ENCODE data around the gene NAPSA.
A peak's percentile ranks its signal among the peaks of the same experiment; 100 is the strongest.
"Not testable (repeated sequence)": the region's sequence is repeated elsewhere in the genome, so short reads cannot be mapped to it uniquely, and the experiment has no call there.

The NAPSA gene

DNA sequence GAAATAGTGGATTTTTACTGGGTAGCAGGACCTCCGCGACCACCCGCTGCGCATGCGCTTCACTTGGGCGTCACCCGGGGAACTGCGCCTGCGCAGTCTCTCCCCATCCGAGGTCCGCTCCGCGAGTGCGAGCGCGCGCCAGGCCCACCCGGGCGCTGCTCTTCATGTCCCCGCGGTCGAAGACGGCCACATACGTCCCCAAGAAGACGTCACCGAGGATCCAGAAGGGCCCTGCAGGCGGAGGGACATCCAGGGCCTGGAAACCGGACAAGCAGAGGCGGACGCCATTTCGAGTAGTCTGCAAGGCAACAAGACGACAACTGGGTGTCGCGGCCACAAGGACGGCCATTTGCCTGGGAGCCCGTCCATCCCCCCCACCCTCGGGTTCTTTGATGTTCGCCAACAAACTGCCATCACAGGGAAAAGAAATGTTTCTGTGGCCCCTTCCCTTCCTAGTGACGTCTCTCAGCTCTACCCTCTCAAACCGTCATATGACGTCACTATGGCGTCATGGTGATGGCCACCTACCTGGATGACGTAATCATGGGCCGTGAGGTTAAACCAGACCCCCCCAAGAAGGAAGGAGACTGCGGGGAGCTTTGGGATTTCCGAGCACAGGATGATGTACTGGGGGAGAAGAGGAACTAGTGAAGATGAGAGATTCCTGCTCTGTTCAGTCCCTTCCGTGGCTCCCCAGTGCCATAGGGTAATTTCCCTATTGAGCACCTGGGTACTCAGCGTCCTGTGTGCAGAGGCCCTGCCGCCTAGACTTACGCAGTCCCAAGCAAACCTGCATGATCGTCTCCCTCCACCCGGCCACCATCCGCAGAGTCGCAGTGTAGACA lies 6.7 kb downstream of the NAPSA start:
- DNase-seq (ENCODE audit: low read depth), result peak; percentile 71

DNA sequence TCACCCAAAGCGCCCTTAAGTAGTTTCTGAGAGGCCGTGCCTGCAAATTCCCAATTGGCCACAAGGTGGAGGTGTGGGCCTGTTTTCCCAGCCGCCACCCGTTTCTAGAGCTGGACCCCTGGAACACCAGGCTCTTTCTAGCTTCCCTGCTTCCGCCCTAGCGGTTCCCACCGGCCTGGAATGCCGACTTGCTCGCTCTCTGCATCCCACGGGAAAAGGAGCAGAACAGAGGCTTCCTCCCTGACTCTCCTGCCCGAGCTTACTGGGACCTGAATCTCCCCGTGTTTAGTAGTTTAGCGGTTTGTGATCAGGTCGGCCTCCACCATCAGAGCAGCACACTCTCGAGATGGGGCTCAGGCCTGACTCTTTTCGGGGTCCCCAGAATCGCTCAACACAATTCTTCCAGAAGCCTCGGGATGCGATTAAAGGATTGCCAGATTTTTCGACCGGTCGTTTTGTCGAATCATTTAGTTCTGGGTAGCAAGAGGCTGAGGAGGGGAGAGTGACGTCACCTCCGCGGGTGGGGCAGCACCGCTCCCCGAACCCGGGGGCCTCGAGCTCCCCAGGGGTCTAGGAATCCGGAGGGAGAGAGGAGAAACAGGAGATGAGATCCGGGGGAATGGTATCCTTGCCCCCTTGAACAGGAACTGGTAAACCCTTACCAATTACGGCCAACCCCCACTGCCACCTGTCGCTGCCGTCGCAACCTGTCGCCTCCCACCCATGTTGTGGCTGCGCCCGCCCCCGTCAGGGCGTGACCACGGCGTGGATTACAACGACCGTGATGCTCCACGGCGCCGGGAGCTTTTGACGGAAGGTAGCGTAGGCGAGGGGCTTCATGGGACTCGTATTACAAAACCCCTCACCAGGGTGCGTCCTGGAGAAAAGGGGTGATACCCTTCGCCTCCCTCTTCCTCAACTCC lies 8.0 kb downstream of the NAPSA start:
- DNase-seq (ENCODE audit: low read depth), result peak; percentile 90

DNA sequence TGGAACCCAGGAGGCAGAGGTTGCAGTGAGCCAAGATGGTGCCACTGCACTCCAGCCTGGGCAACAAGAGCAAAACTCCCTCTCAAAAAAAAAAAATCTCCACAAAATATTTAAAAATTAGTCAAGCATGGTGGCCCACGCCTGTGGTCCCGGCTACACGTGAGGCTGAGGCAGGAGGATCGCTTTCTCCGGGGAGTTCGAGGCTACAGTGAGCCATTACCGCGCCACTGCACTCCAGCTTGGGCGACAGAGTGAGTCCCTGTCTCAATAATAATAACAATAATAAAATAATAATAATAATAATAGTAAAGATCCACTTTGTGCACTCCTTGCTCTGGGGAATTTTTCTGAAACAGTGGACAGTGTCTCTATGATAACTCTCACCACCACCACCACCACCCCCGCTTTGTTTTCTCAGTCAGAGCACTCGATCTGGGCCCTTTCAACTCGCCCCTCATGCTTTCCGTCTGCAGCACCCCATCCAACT lies 8.7 kb downstream of the NAPSA start:
- no peak for DNase-seq (ENCODE audit: low read depth)

DNA sequence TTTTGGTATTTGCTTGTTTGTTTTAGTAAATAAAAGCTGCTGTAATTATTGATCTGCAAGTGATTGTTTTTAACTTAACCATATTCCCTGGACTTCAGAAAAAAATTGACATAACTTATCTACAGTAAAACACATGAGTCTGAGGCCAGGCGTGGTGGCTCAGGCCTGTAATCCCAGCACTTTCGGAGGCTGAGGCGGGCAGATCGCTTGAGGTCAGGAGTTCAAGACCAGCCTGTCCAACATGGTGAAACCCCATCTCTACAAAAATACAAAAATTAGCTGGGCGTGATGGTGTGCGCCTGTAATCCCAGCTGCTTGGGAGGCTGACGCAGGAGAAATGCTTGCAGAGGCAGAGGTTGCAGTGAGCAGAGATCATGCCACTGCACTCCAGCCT lies 12.0 kb downstream of the NAPSA start:
- DNase-seq (ENCODE audit: low read depth), result not testable (repeated sequence)

DNA sequence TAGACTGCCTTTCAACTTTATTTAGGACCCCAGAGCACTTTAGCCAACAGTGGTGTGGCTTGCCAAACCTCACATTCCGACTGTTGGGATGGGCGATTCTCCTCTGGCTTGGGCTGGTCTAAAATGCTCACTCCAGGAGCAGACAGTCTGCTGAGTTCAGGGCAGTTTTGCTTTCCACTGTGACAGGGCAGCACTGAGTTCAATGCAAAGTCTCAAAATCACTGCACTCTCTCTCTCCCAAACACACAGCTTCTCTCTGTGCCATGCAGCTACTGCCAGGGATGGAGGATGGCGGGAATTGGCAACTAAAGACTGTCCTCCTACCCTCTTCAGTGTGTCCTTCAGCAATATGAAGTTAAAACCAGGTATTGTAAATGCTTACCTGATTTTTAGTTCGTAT lies 13.2 kb downstream of the NAPSA start:
- DNase-seq (ENCODE audit: low read depth), result no peak

DNA sequence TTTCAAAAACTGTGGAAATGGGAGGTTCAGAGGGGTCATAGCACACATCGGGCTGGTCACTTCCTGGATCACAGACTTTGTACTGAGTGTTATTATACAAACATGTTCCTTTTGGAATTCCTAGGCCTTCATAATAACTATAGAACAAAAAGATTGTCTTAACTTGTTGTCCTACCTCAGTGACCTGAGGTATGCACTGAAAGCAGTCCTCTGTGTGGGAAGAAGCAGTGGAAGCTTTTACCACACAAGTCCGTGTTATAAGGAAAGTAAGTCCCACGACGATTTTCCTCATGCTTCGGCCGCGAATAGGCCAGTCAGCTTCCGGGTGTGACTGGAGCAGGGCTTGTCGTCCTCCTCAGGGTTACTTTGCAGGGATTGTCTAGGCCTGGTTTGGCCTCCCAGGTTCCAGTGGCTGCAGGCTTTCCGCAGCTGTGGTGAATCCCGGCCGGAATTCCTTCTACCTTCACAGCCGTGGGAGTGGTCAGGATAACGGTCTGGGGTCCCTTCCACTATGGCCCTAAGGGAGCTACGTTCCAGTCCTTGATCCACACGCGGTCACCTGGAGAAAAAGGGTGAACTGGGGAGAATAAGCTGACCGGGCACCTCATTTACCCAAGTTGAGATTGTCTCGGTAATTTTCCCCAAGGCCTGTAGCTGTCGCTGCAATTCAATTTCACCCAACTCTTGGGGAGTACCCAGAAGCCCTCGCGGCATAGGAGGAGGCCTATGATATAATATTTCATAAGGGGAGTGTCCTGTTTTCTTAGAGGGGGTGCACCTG lies 16.0 kb downstream of the NAPSA start:
- no peak for DNase-seq (ENCODE audit: low read depth)

DNA sequence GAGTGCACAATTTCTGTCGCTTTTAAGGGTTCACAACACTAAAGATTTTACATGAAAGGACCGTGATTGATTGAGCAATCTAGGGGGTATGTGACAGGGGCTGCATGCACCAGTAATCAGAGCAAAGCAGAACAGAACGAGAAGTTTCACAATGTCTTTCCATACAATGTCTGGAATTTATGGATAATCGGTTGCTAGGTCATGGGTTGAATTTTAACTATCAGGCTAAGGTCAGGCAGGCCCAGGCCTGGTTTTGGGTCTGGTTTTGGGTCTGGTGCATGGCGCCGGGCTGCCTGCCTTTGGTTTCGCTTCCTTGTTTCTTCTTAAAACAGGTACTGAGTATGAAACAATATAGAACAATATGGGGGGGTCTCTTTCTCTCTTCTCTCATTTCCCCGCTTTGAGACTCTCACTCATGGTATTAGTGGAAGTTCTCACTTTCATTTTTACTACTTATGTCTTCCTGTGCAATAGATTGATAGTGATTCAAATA lies 18.3 kb downstream of the NAPSA start:
- not testable (repeated sequence) for DNase-seq (ENCODE audit: low read depth)

DNA sequence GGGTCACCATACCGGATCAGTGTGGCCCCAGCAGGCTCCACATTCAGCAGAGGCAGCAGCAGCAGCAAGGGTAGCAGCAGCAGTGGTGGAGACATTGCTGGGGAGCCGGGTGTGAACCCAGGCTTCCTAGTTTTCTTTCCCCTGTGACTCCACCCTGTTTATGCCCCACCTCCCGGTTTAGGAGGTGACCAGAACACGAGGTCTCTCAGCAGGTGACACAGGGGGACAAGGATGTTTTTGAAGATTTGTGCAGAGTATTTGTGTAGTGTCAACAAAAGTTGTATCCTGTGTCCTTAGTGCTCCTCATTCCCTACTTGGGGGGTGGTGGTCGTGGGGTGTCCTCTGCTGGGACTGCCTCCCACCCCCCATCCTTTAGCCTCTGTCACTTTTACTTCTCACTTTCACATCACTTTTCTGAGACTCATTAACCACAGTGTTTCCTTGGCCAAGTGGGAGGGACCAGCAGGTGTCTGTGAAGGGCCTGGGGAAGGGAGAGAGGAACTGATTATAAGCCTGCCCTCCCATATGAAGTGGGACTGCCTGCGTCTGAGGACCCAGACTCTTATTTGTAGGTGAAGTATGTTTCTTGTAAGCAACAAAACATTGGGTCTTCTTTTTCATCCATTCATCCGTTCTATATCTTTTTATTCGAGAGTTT lies 20.6 kb downstream of the NAPSA start:
- no peak for DNase-seq (ENCODE audit: low read depth)

DNA sequence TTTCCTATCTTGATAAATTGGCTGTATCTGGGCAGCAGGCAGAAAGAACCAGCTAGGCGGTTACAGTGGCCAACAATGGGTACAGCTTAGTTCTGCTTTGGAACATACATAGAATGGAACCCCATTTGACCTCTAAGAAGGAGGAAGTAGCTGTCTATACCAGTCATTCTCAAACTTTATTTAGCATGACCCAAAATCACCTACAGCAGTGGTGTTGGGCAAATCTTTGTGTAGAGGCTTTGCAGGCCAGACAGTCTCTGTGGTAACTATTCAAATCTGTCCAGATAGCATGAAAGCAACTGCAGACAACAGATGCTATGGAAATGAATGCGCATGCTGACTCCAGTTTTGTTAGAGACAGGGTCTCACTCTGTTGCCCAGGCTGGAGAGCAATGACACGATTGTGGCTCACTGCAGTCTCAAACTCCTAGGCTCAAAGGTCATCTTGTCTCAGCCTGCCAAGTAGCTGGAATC lies 24.3 kb downstream of the NAPSA start:
- DNase-seq (ENCODE audit: low read depth), result no peak

DNA sequence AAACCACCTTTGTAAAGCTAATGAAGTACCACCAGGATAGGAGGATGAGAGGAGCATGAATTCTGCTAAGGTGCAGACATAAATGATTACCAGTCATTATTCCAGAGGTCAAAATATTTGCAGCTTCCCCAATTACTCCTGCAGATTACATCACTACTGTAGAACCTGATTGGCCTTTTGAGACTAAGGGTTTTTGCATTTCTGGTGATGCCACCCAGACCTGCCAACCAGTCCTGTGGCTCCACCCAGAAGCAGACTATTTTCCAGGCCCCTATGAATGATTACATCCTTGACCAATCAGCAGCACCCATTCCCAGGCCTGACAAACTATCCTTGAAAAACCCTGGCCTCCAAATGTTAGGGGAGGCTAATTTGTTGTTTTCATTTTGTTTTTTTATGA lies 25.1 kb downstream of the NAPSA start:
- DNase-seq (ENCODE audit: low read depth), result no peak

DNA sequence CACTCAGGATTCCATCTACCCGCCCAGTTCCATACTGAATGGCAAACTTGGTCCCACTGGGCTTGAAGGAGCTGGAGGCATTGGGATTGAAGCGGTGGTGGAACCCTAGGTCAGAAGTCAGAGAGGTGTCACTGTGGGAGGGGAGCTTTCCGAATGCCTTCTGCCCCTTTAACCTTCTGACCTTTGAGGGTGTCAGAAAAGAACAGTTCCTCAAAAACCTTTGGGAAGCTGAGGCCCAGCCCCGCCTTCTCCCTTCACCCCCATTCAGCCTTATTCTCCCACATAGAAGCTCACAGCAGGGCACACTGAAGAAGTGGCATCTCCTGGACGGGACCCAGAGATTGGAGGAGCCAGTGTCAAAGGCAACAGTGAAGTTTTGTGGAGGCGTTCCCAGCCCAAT lies 28.4 kb downstream of the NAPSA start:
- not testable (repeated sequence) for DNase-seq (ENCODE audit: low read depth)

DNA sequence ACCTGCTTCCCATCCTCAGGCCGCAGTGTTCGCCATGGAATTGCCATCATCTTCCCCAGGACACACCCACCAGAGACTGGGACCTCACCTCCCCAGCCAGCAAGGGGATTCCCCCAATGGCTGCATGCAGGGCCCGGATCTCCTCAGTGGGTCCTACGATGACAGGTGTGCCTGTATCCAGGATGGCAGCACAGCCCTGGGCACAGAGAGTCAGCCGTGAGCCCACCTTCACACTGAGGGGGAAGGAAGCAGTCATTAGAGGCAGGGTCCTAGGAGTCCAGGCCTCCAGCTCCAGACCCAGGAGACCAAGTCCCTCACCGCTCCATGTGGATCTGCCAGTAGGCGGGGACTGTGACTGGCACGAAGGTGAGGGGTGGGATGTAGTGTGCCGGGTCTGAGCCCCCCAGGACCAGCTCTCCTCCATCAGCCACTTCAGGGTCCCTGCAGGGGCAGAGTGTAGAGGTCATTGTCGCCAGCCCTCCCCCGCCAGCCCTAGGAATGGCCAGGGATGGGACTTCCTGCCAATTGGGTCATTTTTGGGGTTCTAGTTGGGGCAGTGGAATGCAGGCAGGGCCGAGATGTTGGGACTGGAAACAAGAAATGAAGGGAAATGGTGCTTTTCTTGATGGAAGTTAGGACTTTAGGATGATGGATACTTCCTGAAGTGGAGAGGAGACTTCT lies 30.6 kb downstream of the NAPSA start:
- no peak for DNase-seq (ENCODE audit: low read depth)

DNA sequence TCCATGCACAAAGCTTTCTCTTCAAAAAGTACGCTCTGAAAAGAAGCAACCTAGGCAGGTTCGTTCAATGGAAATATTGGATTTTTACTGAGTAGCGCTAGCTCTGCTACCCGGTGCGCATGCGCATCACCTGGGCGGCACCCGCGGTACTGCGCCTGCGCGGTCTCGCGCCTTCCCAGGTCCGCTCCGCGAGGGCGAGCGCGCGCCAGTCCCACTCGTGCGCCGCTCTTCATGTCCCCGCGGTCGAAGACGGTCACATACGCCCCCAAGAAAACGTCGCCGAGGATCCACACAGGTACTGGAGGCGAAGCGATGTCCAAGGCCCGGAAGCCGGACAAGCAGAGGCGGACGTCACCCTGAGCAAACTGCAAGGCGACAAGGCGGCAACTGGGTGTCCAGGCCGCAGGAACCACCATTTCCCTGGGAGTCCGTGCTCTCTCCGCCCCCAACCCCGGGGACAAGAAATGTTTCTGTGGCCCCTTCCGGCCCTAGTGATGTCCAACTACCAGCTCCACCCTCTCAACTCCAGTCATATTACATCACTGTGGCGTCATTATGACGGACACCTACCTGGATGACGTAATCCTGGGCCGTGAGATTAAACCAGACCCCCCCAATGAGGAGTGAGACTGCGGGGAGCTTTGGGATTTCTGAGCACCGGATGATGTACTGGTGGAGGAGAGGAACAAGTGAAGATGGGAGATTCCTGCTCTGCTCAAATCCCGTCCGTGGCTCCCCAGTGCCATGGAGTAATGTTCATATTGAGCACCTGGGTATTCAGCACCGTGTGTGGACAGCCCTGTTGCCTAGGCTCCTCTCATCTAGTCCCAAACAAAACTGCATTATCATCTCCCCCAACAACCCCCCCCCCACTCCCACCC lies 31.5 kb downstream of the NAPSA start:
- peak; percentile 72 for DNase-seq (ENCODE audit: low read depth)

DNA sequence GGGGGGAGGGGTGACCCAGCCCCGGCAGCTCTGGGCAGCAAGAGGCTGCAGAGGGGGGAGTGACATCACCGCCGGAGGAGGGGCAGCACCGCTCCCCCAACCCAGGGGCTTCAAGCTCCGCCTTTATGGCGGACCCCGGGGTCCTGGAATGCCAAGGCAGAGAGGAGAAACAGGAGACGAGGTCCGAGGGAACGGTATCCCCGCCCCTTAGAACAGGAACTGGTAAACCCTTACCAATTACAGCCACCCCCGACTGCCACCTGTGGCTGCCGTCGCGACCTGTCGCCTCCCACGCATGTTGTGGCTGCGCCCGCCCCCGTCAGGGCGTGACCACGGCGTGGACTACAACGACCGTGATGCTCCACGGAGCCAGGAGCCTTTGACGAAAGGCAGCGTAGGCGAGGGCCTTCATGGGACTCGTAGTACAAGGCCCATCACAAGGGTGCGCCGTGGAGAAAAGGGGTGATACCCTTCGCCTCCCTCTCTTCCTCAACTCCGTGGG lies 32.2 kb downstream of the NAPSA start:
- peak; percentile 97 for DNase-seq (ENCODE audit: low read depth)

DNA sequence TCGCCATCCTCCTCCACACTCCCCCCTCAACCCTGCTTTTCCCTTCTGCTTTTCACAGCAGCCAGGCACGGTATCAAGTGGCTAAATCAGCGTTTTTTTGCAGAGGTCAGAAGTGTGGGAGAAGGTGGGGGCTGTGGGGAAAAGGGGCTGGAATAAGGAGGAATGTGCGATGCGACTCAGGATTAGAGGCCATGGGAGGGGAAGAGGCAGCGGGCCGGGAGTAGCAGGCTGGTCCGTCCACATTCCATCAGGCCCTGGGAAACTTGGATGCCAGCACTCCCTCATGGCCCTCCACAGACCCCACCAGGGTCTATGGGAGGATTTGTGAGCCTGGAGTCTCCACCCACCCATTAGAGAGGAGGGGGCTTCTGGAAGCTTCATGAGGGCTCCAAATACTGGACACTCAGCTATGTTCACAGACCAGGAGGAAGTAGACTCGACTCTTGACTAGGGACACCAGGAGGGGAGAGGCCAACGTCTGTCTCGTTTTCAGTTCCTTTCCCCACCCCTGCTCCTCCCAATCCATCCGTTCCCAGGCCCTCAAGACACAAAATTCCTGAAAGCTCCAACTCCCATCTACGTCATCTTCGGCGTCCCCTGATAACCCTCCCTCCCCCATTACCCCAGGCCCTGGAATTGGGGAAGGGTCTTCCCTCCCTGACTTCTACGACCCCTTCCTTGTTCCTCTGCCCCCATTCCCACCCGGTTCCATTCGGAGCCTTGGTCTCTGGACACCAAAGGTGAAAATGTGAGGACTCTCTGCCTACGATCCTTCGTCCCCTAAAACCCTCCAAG lies 33.0 kb downstream of the NAPSA start:
- DNase-seq (ENCODE audit: low read depth), result no peak

DNA sequence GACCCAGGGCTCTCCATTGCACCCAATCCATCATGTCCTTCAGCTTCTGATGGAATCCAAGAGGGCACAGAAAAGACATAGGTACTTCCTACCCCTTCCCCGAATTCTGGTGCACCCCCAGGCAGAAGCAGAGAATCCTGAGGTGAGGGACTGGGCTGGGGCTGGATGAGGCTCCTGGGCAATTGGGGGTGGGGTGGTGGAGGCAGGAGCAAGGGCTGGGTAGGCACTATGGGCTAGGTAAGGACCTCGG lies 33.5 kb downstream of the NAPSA start:
- DNase-seq (ENCODE audit: low read depth), result no peak

DNA sequence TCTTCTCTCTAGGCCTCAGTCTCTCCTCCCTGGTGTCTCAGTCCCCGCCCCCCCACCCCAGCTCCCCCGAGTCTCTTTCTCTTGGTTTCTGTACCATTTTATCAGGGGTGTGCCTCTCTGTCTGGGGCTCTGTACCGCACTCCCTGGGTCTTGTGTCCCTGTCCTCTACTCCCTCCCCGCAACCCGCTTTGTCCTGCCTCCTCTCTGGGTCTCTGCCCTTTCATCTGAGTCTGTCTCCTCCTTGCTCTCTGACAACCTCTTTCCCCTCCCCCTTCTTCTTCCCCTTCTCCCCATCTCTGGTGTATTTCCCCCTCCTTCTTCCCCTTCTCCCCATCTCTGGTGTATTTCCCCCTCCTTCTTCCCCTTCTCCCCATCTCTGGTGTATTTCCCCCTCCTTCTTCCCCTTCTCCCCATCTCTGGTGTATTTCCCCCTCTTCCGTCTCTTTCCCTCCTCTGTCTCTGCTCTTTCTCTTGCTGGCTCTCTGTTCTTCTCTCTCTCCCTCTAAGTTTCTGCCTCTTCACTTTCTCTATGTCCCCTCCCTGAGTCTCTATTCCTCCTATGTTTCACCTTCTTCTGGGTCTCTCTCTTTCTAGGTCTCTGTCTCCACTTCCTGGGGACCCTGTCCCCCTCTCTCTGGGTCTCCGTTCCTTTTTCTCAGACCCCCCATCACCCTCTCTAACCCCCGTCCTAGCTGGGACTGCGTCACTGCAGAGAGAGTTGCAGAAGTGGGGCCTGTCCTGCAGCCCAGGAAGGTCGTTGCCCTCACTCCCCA lies 34.0 kb downstream of the NAPSA start:
- no peak for DNase-seq (ENCODE audit: low read depth)
